Activated T-cell treated with anti-CD3 and anti-CD28 coated beads for 48 hours (primary cell): ENCODE measurements around the gene GPX1.

ENCODE experiments used
- DNase-seq: peaks from one replicate; pipeline ENCODE4 v3.0.0-alpha.2; 2020; ENCODE audit warnings: low read depth

Gene GPX1

GRCh38 chr3:49311283-49311682 is 46.9 kb downstream of the GPX1 start:
- DNase-seq, result no peak

GRCh38 chr3:49310677-49311076 is 47.5 kb downstream of the GPX1 start:
- no peak for DNase-seq
